Kidney (tissue), 14 donors: ENCODE data around the gene RAN. TPM values are rescaled to one million over a fixed set of nuclear protein-coding genes. Genes with fewer than 3 reads are reported as not detected.
A peak's percentile ranks its signal among the peaks of the same experiment; 100 is the strongest.

Experiments
- DNase-seq, 5 donors: peaks; one replicate each; pipeline ENCODE4 v3.0.0-alpha.2; 2013 to 2020
- FAIRE-seq: peaks from 2 replicates; lab custom pipeline; 2012; peaks lifted over from hg19 to GRCh38; lab: Jason Lieb, UNC
- H3K27ac ChIP-seq, 2 donors: one replicate each; pipeline ENCODE4 v1.7.0; 2013; ENCODE audit warnings: low read depth in 2 of 2, low read length in 2 of 2, inconsistent platforms in 1 of 2
- H3K27me3 ChIP-seq: one replicate; pipeline ENCODE4 v1.7.1; 2013; ENCODE audit warnings: low read length, inconsistent platforms; ENCODE audit not compliant: control insufficient read depth, insufficient read depth
- H3K36me3 ChIP-seq, 3 donors: one replicate each; pipeline versions ENCODE4 v1.7.0 to v1.7.1; 2013; ENCODE audit warnings: low read length in 3 of 3, control low read depth in 1 of 3, inconsistent platforms in 1 of 3; ENCODE audit not compliant: insufficient read depth in 3 of 3, control insufficient read depth in 2 of 3
- H3K4me1 ChIP-seq, 3 donors: one replicate each; pipeline versions ENCODE4 v1.7.0 to v1.7.1; 2013; ENCODE audit warnings: low read length in 3 of 3, inconsistent platforms in 1 of 3, low read depth in 1 of 3; ENCODE audit not compliant: control insufficient read depth in 2 of 3, insufficient read depth in 2 of 3
- H3K4me3 ChIP-seq, 3 donors: one replicate each; pipeline versions ENCODE4 v1.7.0 to v1.8.1; 2013; ENCODE audit warnings: low read length in 3 of 3, control low read depth in 1 of 3, inconsistent platforms in 1 of 3
- H3K9ac ChIP-seq, 3 donors: one replicate each; pipeline versions ENCODE4 v1.7.0 to v1.7.1; 2013; ENCODE audit warnings: low read length in 3 of 3, control low read depth in 1 of 3, inconsistent platforms in 1 of 3
- H3K9me3 ChIP-seq, 3 donors: one replicate each; pipeline versions ENCODE4 v1.7.0 to v1.7.1; 2013; ENCODE audit warnings: low read length in 3 of 3, control low read depth in 1 of 3, inconsistent platforms in 1 of 3; ENCODE audit not compliant: control insufficient read depth in 2 of 3, insufficient read depth in 1 of 3
- CTCF ChIP-seq: IDR thresholded peaks from 3 replicates; pipeline ENCODE4 v1.5.1; 2012; ENCODE audit warnings: mild to moderate bottlenecking, moderate library complexity, borderline replicate concordance; ENCODE audit not compliant: insufficient read depth; ENCODE audit errors: extremely low read depth
- intact Hi-C: fragments of 100-400 bp; cut with DNase I; formaldehyde crosslinking; loops from one replicate; pipeline ENCODE4 v1.11.1; 2022
- polyA plus RNA-seq: library from polyadenylated mRNA; stranded (reverse); fragments of 350-450 nt; fragmentation: Illumina TruSeq; extraction: RNeasy Lipid Tissue Mini Kit (QIAGEN cat#74804); gene quantifications from one replicate; pipeline ENCODE4 v1.2.3, GENCODE V29; 2014; ENCODE audit warnings: low read depth, low replicate concordance; ENCODE audit not compliant: insufficient read depth
- total RNA-seq: library from RNA; stranded (reverse); fragmentation: NEBNext Ultra II Directional; extraction: Animal tissue kit (Norgen Biotek cat#: 25700); gene quantifications from one replicate; pipeline ENCODE4 v1.2.1, GENCODE V29; 2021
- donor health status: control.
- donor health status: control.
- donor health status: control.
- donor health status: control.
- donor health status: control.
- donor health status: DM: yes; HTN: yes; CAD: no.
- donor health status: Normal renal cell carcinoma (clear cell type).

The RAN gene
- total and polyA plus RNA-seq, 2 donors from 2014 or later: 369 to 422 TPM

GRCh38 chr12:130849561-130850417 is 22.1 kb upstream of the RAN start:
- FAIRE-seq (no peak), DNase-seq (peak in 3 of 5 donors; percentile 68 to 92 (median 91))
- H3K36me3 ChIP-seq: no peaks in the 10 kb centered on the region
- TF ChIP-seq CTCF: no peak
- no peaks in the 10 kb centered on the region for H3K9me3 ChIP-seq
- H3K4me3 ChIP-seq: no peak overlapping the region
- H3K9ac ChIP-seq: no peak overlapping the region
- no peaks in the 10 kb centered on the region for H3K27me3 ChIP-seq
- peaks cover 0 to 4% (median 4%) of the 10 kb centered on the region in 3 donors for H3K4me1 ChIP-seq
- intact Hi-C loops: no loop called here
- no peak overlapping the region for H3K27ac ChIP-seq

- Histone ChIP-seq H3K27me3 (no peaks in the 10 kb centered on the region), H3K4me3 (no peak overlapping the region), H3K27ac (no peak overlapping the region), H3K36me3 (no peaks in the 10 kb centered on the region), H3K4me1 (peaks cover 0 to 4% (median 4%) of the 10 kb centered on the region in 3 donors), H3K9me3 (no peaks in the 10 kb centered on the region), H3K9ac (no peak overlapping the region)
- DNase-seq (no peak), FAIRE-seq (no peak)
- no peak for TF ChIP-seq CTCF
- intact Hi-C loops: no loop called here
Observed at GRCh38 chr12:130850418-130851021, 21.3 kb upstream of the RAN start.

- no peak overlapping the region for H3K9ac ChIP-seq
- peaks cover 0 to 5% (median 0%) of the 10 kb centered on the region in 3 donors for H3K9me3 ChIP-seq
- H3K4me3 ChIP-seq: no peak overlapping the region
- no peaks in the 10 kb centered on the region for H3K27me3 ChIP-seq
- no peak for FAIRE-seq
- DNase-seq: no peak
- TF ChIP-seq CTCF: no peak
- intact Hi-C loops: no loop called here
- H3K27ac ChIP-seq: no peak overlapping the region
- no peaks in the 10 kb centered on the region for H3K36me3 ChIP-seq
- no peaks in the 10 kb centered on the region for H3K4me1 ChIP-seq
Observed at GRCh38 chr12:130856088-130856487, 15.8 kb upstream of the RAN start.
